Keratinocyte (primary cell): ENCODE results near the gene AFDN. TPM values are rescaled to one million over a fixed set of nuclear protein-coding genes. Genes with fewer than 3 reads are reported as not detected.

Source experiments
- DNase-seq: peaks from one replicate; pipeline ENCODE4 v3.0.0-alpha.2; 2011; ENCODE audit warnings: low read depth, missing footprints, low spot score
- FAIRE-seq: peaks from 2 replicates; lab custom pipeline; 2011; peaks lifted over from hg19 to GRCh38; lab: Jason Lieb, UNC
- H2AFZ ChIP-seq: 2 replicates; pipeline ENCODE4 v1.6.0; 2012; ENCODE audit warnings: low read length, control low read depth, inconsistent platforms; ENCODE audit not compliant: control insufficient read depth
- H3K27ac ChIP-seq: 2 replicates; pipeline ENCODE4 v1.5.1; 2011; ENCODE audit warnings: low read length; ENCODE audit not compliant: control insufficient read depth, insufficient read depth
- H3K27me3 ChIP-seq: 3 replicates; pipeline ENCODE4 v1.6.0; 2011; ENCODE audit warnings: low read length; ENCODE audit not compliant: control insufficient read depth, insufficient read depth; ENCODE audit errors: extremely low read depth
- H3K36me3 ChIP-seq, 2 experiments: 2 replicates in 1 of 2; 3 replicates in 1 of 2; pipeline ENCODE4 v1.5.1; 2011; ENCODE audit warnings: low read length in 2 of 2, mild to moderate bottlenecking in 1 of 2; ENCODE audit not compliant: control insufficient read depth in 2 of 2, insufficient read depth in 2 of 2; ENCODE audit errors: extremely low read depth in 1 of 2
- H3K4me1 ChIP-seq: 3 replicates; pipeline ENCODE4 v1.5.1; 2011; ENCODE audit warnings: low read length; ENCODE audit not compliant: control insufficient read depth, insufficient read depth; ENCODE audit errors: extremely low read depth
- H3K4me2 ChIP-seq: 3 replicates; pipeline ENCODE4 v1.6.0; 2011; ENCODE audit warnings: low read depth, low read length; ENCODE audit not compliant: control insufficient read depth, insufficient read depth; ENCODE audit errors: extremely low read depth
- H3K4me3 ChIP-seq, 3 experiments: fragments of 200-600 bp in 1 of 3; sonication (generic) in 1 of 3; 2 replicates in 2 of 3; 3 replicates in 1 of 3; pipeline ENCODE4 v1.5.1; 2011 to 2016; ENCODE audit warnings: low read length in 3 of 3, mild to moderate bottlenecking in 3 of 3, control low read depth in 2 of 3, inconsistent platforms in 1 of 3, low read depth in 1 of 3, mixed read lengths in 1 of 3, mixed run types in 1 of 3, moderate library complexity in 1 of 3; ENCODE audit not compliant: control insufficient read depth in 2 of 3, insufficient read depth in 2 of 3; ENCODE audit errors: extremely low read depth in 1 of 3
- H3K79me2 ChIP-seq: 2 replicates; pipeline ENCODE4 v1.6.0; 2012; ENCODE audit warnings: low read length; ENCODE audit not compliant: control insufficient read depth, insufficient read depth
- H3K9ac ChIP-seq: 3 replicates; pipeline ENCODE4 v1.6.0; 2011; ENCODE audit warnings: low read length; ENCODE audit not compliant: control insufficient read depth, insufficient read depth; ENCODE audit errors: extremely low read depth
- H3K9me1 ChIP-seq: 3 replicates; pipeline ENCODE4 v1.6.0; 2011; ENCODE audit warnings: low read length; ENCODE audit not compliant: control insufficient read depth, insufficient read depth; ENCODE audit errors: extremely low read depth
- H3K9me3 ChIP-seq: 2 replicates; pipeline ENCODE4 v1.5.1; 2012; ENCODE audit warnings: low read depth, low read length; ENCODE audit not compliant: control insufficient read depth
- H4K20me1 ChIP-seq: 3 replicates; pipeline ENCODE4 v1.6.0; 2011; ENCODE audit warnings: low read length; ENCODE audit not compliant: control insufficient read depth, insufficient read depth; ENCODE audit errors: extremely low read depth
- CTCF ChIP-seq, 3 experiments: IDR thresholded peaks in 1 of 3; conservative IDR thresholded peaks in 1 of 3; optimal IDR thresholded peaks in 1 of 3; 2 replicates in 2 of 3; 3 replicates in 1 of 3; pipeline versions ENCODE3 to v1.5.1; 2011; ENCODE audit warnings: low read length in 3 of 3, mild to moderate bottlenecking in 3 of 3, moderate library complexity in 2 of 3, control low read depth in 1 of 3, inconsistent platforms in 1 of 3; ENCODE audit not compliant: insufficient read depth in 2 of 3; ENCODE audit errors: extremely low read depth in 1 of 3
- EZH2 ChIP-seq: IDR thresholded peaks from one replicate; pipeline ENCODE4 v1.6.1; 2012; ENCODE audit warnings: inconsistent platforms, mild to moderate bottlenecking, low read length, moderate library complexity
- dilution Hi-C: fragments of 300-500 bp; cut with MboI; formaldehyde crosslinking; loops from one replicate; pipeline ENCODE4 v1.7.0; 2020; ENCODE audit warnings: low sequenced_read_pairs; ENCODE audit not compliant: extremely low pct_ligation_motif_present
- polyA plus RNA-seq, 5 experiments: library from polyadenylated mRNA; depleted of rRNA in 3 of 5; stranded (reverse) in 3 of 5; stranded (forward) in 1 of 5; unstranded in 1 of 5; fragments of >200 nt; gene quantifications; 1 replicate in 1 of 5; 2 replicates in 3 of 5; 3 replicates in 1 of 5; pipeline versions ENCODE4 v1.2.1 to v1.2.3, GENCODE V29; 2011 to 2012; ENCODE audit warnings: missing spikeins in 2 of 5, low read depth in 1 of 5, low replicate concordance in 1 of 5

The AFDN gene
- polyA plus RNA-seq, 1 donor (not counting 4 experiments of a cell fraction or from before 2014, with no cell fraction given) = 46.5 TPM

- no peak overlapping the region for H3K4me2 ChIP-seq
- no peaks in the 10 kb centered on the region for H3K27me3 ChIP-seq
- H3K9me3 ChIP-seq = no peaks in the 10 kb centered on the region
- no peak overlapping the region for H2AFZ ChIP-seq
- peaks cover 11% of the 10 kb centered on the region for H4K20me1 ChIP-seq
- peaks cover 25% of the 10 kb centered on the region for H3K4me1 ChIP-seq
- no peak overlapping the region for H3K9ac ChIP-seq
- peaks cover 7% of the 10 kb centered on the region for H3K9me1 ChIP-seq
- no peak for FAIRE-seq
- dilution Hi-C loops = no loop called here
- H3K4me3 ChIP-seq = no peak overlapping the region
- TF ChIP-seq EZH2 = no peak
- no peak for TF ChIP-seq CTCF (optimal IDR thresholded peaks at IDR 0.05 in 1 of 3, IDR thresholded peaks at IDR 0.05 in 1 of 3, conservative IDR thresholded peaks at IDR 0.05 in 1 of 3; ENCODE audit: extremely low read depth in 1 of 3, insufficient read depth in 2 of 3, low read length in 3 of 3)
- H3K27ac ChIP-seq = no peak overlapping the region
- no peaks in the 10 kb centered on the region for H3K36me3 ChIP-seq
- DNase-seq = no peak
- H3K79me2 ChIP-seq = peaks cover 96% of the 10 kb centered on the region
Observed at GRCh38 chr6:167835260-167835659, 8.5 kb downstream of the AFDN start.

DNA sequence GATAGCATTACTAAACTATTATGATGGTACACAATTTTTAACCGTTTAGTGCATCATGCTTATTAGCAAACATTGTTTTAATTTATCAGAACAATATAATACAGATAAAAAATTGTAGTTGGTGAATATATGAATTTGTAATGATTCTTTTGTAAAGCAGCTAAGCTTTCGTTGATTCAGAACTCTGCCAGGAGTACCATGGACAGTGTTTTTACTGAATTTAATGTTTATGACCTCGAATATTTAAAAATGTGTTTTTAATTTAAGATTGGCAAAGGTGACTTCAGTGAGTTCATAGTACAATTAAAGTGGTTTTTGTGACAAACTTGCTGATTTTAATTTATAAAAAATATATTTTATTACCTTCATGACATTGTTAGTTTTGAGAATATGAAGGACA is 10.0 kb downstream of the AFDN start:
- no peak overlapping the region for H3K4me3 ChIP-seq
- DNase-seq (no peak), FAIRE-seq (no peak)
- no peak overlapping the region for H3K9ac ChIP-seq
- H3K36me3 ChIP-seq = no peaks in the 10 kb centered on the region
- H4K20me1 ChIP-seq = peaks cover 9% of the 10 kb centered on the region
- H2AFZ ChIP-seq = no peak overlapping the region
- H3K4me2 ChIP-seq = no peak overlapping the region
- peaks cover 99% of the 10 kb centered on the region for H3K79me2 ChIP-seq
- H3K4me1 ChIP-seq = peaks cover 13% of the 10 kb centered on the region
- dilution Hi-C loops = no loop called here
- no peaks in the 10 kb centered on the region for H3K27me3 ChIP-seq
- H3K9me1 ChIP-seq = peaks cover 2% of the 10 kb centered on the region
- TF ChIP-seq CTCF (optimal IDR thresholded peaks at IDR 0.05 in 1 of 3, IDR thresholded peaks at IDR 0.05 in 1 of 3, conservative IDR thresholded peaks at IDR 0.05 in 1 of 3; ENCODE audit: extremely low read depth in 1 of 3, insufficient read depth in 2 of 3, low read length in 3 of 3) = no peak
- TF ChIP-seq EZH2 = no peak
- H3K9me3 ChIP-seq = no peaks in the 10 kb centered on the region
- H3K27ac ChIP-seq = no peak overlapping the region
